ENCODE data around the gene C12orf76.
"Not testable (repeated sequence)": the region's sequence is repeated elsewhere in the genome, so short reads cannot be mapped to it uniquely, and the experiment has no call there.

The C12orf76 gene

GRCh38 chr12:110020956-110021355 is 27.4 kb downstream of the C12orf76 start:
- DNase-seq (ENCODE audit: low spot score) = no peak

- DNase-seq (ENCODE audit: low spot score) = no peak
These were observed 33.2 kb downstream of the C12orf76 start for GRCh38 chr12:110015132-110015531.

- no peak for DNase-seq (ENCODE audit: low spot score)
These were observed 35.7 kb downstream of the C12orf76 start for GRCh38 chr12:110012659-110013058.

DNA sequence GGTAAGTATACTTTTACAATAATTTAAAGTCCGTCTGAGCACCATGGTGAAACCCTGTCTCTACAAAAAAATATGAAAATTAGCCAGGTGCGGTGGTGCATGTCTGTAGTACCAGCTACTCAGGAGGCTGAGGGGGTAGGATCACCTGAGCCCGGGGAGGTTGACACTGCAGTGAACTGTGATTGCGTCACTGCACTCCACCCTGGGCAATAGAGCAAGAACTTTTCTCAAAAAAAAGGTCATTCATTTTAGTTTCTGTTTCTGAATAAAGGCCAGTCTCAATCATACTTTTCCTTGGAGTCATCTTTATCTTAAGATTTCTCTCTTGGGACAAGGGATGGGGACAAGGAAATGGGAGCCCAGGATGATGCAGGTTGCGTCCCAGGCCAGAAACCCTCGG is 36.2 kb downstream of the C12orf76 start:
- DNase-seq (ENCODE audit: low spot score) = no peak

GRCh38 chr12:110010853-110011723 is 37.2 kb downstream of the C12orf76 start:
- DNase-seq (ENCODE audit: low spot score) = no peak

- DNase-seq (ENCODE audit: low spot score) = not testable (repeated sequence)
These were observed 39.5 kb downstream of the C12orf76 start for GRCh38 chr12:110008681-110009398.

GRCh38 chr12:110007881-110008280 is 40.4 kb downstream of the C12orf76 start:
- no peak for DNase-seq (ENCODE audit: low spot score)

DNA sequence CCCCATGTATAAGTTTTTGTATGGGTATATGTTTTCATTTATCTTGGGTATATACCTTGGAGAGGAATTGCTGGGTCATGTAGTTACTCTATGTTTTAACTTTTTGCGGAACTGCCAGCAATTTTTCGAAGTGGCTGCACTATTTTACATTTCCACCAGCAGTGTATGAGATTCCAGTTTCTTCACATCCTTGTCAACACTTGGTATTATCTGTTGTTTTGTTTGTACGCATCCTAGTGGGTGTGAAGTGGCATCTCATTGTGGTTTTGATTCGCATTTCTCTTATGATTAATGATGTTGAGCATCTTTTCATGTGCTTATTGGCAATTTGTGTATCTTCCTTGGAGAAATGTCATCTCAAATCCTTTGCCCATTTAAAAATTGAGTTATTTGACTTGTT is 42.2 kb downstream of the C12orf76 start:
- no peak for DNase-seq (ENCODE audit: low spot score)

DNA sequence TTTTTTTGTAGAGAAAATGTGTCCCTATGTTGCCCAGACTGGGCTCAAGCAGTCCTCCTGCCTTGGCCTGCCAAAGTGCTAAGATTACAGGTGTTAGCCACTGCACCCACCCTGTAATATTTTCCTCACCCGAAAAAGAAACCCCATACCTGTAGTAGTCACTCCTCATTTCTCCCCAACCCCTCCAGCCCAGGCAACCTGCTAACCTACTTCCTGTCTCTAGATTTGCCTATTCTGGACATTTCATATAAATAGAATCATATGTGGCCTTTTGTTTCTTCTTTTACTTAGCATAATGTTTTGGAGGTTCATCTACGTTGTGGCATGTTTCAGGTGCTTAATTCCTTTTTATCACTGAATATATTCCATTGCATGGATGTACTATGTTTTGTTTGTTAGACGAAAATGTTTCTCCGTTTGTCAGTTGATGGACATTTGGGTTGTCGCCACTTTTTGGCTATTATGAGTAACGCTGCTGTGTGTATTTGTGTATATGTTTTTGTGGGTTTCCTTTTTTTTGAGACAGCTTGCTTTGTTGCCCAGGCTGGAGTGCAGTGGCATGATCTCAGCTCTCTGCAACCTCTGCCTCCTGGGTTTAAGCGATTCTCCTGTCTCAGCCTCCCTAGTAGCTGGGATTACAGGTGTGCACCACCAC is 42.9 kb downstream of the C12orf76 start:
- no peak for DNase-seq (ENCODE audit: low spot score)

DNA sequence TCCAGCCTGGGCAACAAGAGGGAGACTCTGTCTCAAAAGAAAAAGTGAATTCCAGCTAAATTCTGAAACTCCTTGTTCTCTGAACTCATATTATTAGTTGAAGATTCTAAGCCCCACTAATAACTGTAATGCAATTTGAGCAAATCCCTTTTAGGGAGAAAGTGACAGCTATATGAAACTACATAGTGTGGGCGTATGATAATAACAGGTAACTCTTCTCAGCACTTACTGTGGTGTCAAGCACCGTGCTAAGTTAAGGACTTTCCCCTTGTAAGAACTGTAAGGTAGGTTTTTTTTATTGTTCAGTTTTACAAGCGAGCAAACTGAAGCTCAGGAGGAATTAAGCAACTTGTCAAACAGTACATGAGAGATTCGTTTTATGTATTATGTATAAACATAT is 43.7 kb downstream of the C12orf76 start:
- DNase-seq (ENCODE audit: low spot score) = no peak

DNA sequence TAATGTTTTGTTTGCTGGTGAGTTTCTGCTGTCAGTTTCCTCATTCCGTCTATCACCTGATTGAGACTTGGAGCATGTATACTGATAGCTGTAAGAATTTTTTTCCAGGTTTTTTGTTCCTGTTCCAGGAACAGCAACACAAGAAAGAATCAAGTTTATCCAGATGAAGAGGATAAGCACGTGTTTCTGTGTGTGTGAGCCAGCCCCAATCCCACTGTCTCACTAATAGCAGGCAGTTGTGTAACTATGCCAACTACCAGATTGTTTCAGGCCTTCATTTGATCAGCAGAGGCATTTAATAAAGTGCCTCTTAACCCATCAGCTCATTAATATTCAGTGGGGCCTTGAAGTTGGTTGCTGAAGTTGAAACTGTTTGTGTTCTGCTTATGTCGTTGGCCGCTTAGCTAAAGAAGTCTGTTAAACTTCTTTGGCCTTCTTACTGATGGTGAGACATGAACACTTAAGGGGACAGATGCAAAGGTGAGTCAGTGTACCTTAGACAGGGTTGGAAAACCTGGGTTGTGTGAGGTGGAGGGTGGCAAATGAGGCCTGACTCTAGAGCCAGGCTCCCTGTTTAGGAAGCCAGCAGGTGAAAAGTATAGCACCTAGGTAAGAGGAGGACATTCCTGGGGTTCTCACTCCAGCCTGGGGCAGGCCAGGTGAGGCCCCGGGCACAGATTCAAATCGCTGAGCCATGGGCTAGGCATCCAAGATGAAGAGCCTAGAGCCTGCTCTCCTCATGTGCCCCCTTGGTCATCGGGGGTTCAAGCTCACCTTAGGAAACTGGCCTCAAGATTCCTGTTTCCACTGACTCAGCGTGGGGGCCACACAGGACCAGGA is 45.4 kb downstream of the C12orf76 start:
- no peak for DNase-seq (ENCODE audit: low spot score)

DNA sequence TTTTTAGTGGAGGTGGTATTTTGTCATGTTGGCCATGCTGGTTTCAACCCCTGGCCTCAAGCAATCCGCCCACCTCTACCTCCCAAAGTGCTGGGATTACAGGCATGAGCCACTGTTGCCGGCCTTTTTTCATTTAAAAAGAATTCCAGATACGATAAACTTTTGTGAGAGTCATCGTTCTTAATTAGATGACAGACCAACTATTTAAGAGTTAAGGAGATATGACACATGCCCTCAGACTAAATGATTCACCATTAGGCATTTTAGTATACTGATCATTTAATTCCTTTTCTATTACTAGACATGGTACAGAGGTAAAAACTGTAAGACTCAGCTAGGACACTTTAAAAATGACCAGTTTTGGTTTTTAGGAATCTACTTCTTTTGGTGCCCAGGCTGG is 46.7 kb downstream of the C12orf76 start:
- DNase-seq (ENCODE audit: low spot score) = peak; percentile 72

GRCh38 chr12:109999983-110000505 is 48.3 kb downstream of the C12orf76 start:
- DNase-seq (ENCODE audit: low spot score) = peak; percentile 27

GRCh38 chr12:109999649-109999971 is 48.7 kb downstream of the C12orf76 start:
- no peak for DNase-seq (ENCODE audit: low spot score)

DNA sequence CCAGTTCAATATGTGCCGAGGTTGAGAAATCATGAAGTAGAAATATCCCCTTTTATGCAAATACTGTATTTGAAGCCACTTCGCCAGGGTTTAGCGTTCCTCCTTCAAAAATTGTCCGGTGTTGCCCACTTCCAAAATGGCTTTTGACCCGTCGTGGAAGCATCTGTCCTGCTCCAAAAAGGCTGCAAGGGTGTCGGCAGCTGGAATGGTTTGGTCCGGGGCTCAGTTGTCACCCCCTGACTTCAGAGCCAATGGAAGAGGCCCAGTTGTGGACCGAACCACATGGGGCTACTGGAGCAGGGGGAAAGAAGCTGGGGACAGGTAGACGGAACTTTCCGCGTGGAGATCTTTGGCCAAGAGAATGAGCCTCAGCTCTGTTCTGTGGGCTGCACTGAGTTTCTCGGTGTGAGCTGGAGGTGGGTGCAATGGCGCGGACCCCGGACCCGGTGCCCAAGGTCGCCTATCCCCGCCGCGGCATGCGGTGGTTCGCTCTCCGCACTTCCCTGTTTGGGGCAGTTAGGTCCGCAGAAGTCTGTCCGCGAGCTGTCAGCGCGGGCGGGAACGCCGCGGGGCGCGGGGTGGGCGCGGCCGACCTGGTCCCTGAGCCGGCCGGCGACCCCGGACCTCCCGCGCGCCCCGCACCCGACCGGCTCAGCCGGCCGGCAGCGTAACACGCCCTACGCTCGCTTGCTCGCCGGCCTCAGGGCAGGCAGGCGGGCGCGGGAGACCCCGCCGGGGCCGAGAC is 49.2 kb downstream of the C12orf76 start, which contains the start of gene ANKRD13A:
Gene ANKRD13A, plus strand, starts transcription at position 527 of the 745 bp plus-strand sequence. CDS start 259 bp downstream, outside the sequence.
- peak; percentile 93 for DNase-seq (ENCODE audit: low spot score)

DNA sequence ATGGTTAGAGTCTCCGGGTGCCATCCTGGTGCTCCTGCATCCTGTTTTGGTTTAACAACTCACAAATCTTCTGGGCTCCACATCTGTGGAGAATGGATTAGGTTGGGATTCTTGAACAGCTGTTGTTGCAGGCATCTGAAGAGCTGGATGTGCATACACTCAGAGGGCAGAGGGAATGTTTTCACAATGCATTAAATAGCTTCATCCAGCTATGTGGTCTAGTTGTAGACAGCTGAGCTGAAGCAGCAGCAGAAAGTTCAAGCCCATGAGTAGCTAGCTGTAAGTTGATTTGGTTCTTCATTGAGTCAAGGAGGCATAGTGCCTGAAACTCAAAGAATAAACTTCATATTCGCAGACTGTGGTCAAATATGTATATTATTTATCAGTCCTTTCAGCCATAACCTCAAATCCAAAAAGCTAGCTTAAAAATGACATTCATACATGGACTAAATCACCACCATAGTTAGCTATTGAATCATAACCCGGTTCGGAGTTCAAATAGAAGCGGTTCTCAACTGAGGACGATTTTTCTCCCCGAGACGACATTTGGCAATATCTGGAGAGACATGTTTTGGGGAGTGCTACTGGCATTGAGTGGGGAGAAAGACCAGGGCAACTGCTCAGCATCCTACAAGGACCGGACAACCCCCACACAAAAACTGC is 50.0 kb downstream of the C12orf76 start:
- DNase-seq (ENCODE audit: low spot score) = no peak

DNA sequence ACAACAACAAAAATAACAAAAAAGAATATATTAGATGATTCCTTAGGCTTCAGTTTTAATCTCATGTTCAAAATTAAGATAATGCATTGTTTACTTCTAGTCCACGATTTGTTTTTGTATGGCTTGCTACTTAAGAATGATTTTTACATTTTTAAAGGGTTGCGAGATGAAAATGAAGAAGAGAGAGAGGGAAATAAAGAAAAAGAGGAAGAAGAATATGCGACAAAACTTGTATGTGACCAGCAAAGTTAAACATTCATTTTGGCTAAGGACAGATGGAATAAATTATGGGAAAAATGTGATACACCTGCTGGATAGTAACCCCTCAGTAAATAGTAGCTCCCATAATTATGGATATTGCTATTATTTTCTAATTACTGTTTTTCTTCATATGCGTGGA is 50.9 kb downstream of the C12orf76 start:
- no peak for DNase-seq (ENCODE audit: low spot score)

DNA sequence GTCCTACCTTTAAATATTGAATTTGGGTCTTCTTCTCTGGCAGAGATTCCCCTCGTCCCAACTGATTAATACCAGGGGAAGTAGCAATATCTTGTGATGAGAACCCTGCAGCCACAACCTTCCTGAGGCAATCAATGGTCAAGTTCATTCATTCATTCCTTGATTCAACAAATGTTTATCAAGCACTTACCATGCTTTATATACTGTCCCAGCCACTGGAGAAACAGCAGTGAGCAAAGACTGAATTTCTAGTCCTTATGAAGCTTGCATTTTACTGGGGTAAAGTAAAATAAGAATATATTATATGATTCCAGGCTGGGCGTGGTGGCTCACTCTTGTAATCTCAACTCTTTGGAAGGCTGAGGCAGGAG is 51.9 kb downstream of the C12orf76 start:
- DNase-seq (ENCODE audit: low spot score) = no peak

DNA sequence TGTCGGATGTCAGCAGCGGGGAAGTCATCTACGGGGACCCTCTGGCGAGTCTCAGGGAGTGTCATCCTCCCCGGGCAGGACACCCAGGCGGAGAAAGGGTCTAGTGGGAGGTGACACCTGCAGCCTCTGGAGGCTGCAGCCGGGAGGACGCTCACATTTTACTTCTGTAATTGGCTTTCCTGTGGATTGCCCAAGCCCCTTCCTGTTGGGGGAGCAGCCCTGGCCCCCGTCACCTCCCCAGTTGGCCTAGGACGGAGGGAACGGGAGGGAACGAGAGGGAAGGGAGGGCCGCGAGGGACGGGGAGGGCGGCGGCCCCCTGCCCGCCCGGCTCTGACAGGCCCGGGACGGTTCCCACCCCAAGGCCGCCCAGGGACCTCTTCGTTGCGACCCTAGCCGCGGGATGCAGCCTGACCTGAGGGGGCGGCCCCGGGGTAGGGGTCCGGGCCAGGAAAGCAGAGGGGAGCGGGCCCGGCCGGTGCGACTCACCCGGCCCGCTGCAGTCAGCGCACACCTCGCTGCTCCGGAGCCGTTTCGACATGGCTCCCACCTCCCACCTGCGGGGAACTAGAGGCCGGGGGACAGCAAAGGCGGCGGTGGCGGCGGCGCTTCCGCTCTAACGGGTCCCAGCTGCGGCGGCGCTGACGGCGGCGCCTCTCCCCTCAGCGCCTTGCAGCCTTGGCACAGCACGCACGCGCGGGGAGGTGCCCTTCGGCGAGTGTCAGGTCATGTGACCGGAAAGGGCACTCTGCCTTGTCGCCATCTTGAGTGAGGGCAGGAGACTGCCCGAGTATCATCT is 52.4 kb downstream of the C12orf76 start, which contains the start of gene GIT2:
Gene GIT2, minus strand, starts transcription at position 683 of the 797 bp plus-strand sequence. Its CDS starts 144 bp downstream, at position 539.
- DNase-seq (ENCODE audit: low spot score) = peak; percentile 96

GRCh38 chr12:109995361-109995685 is 53.0 kb downstream of the C12orf76 start:
- no peak for DNase-seq (ENCODE audit: low spot score)
